GM19238 (cell line): ENCODE results near the gene FBRSL1.

ENCODE experiments used
- DNase-seq: peaks from one replicate; pipeline ENCODE4 v3.0.0; 2011; ENCODE audit warnings: low spot score; ENCODE audit not compliant: insufficient read length

The FBRSL1 gene

DNA sequence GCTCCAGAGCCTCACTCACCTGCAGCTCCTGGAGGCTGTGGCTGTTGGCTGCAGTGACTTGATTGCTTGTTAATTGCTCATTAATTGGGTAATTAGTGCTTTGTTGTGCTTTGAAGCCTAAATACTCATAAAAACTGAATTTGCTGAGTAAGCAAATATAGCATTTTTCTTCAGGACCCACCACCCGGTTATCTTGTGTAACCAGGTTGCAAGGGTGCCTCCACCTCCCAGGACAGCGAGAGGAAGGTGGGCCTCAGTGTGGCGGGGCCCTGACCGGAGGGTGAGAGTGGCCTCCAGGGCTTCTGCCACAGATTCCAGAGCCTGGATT, 48.7 kb downstream of the FBRSL1 start:
- no peak for DNase-seq

DNA sequence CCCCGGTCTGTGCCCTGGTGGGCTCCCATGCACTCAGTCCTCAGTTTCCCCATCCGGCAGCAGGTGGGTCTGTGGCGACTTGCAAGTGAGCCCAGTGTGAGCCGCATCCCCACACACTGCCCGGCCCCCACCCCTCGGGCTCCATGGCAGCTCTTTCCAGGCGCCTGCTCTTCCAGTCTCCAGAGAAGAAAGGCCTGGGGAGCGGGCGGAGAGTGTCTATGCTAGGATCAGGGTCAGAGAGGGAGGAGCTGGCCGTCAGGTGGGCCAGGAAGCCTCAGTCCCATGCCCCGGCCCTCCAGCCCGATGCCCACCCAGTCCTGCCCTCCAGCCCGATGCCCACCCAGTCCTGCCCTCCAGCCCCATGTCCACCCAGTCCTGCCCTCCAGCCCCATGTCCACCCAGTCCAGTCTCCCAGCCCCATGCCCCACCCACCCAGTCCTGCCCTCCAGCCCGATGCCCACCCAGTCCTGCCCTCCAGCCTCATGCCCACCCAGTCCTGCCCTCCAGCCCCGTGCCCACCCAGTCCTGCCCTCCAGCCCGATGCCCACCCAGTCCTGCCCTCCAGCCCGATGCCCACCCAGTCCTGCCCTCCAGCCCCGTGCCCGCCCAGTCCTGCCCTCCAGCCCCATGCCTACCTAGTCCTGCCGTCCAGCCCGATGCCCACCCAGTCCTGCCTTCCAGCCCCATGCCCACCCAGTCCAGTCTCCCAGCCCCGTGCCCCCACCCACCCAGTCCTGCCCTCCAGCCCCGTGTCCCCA, 49.2 kb downstream of the FBRSL1 start:
- no peak for DNase-seq

DNA sequence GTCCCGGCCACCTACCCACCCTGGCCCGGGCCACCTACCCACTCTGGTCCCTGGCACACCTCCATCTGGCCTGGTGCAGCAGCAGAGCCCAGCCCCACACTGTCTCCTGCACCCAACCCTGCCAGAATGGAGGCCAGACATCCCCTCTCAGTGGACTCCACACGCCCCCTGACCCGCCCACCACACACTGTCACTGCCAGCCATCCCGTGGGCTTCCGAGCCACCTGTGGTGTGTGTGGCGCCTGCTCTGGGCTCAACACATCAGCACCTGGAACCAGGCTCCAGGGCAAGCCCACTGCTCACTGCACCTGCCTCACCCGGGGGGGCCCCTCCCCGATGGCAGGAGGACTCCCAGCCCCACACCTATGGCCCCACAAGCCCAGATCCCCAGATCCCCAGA, 50.5 kb downstream of the FBRSL1 start:
- DNase-seq: no peak

DNA sequence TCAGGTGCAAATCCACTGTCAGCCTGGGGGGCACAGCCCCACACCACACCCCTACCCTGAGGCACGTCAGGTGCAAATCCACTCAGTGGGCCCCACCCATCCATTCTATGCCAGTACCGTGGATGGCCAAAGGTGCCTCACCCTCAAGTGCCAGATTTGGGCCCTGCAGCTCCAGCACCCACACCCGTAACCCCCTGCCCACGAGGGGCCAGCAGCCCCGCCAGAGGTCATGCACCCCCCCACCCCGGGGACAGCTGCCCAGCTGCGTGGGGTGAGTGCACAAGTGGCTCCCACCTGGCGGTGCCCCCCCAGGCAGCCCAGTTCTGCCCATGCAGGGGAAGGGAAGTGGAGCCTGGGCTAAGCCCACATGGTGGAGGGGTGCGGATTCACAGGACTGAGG, 51.2 kb downstream of the FBRSL1 start:
- DNase-seq: no peak

- DNase-seq: no peak
These were observed 52.0 kb downstream of the FBRSL1 start for GRCh38 chr12:132541996-132542395.

DNA sequence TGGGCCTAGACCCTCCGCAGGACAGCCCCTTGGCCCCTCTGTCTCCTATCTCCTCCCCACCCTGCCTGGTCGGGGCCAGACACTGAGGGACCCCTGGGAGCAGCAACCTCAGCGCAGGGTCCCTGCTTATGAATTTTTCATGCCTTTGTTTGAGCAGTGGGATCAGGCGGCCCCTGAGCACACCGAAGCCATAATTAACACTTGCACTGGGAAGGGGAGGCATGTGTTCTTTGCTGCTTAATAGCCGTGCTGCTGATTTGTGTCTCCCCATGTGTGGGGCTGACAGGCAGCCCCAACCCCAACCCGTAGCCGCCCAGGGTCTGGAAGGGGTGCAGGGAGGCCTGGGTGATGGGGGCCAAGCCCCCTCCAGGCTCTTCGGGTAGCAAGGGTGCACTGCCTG, 52.7 kb downstream of the FBRSL1 start:
- no peak for DNase-seq

DNA sequence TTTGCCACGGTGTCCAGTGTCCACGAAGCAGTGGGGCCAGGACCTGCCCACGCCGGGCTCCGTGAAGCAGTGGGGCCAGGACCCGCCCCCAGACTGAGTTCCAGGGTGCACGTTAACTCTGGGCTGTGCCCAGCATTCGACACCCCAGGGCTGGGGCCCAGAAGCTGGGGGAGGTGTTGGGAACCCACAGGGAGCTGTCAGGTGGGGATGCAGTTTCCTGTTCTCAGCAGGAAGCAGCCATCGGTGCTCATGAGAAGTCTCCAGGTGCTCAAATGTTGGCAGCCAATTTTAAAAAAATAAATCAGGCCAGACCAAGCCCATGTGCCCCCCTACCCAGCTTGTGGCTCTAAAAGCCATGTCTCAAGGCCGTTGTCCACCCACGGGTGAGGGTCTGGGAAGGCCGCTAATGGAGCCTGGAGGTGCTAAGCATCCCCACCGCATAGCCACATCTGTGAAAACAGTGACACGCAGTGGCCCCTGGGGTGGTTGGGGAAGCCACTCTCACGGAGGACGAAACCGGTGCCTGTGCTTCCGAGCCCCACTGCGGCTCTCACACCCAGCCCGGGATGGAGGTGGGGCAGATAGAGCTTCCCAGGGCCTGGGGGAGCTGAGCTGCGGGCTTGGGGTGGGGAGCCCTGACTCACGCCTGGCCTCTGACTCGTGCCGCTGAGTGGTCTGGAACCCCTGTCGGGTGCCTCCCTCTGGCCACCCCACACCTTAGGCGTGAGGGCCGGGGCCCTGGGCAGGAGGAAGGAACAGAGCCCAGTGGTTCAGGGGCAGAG, 53.5 kb downstream of the FBRSL1 start:
- DNase-seq: no peak

GRCh38 chr12:132544080-132544397, 54.1 kb downstream of the FBRSL1 start:
- no peak for DNase-seq

DNA sequence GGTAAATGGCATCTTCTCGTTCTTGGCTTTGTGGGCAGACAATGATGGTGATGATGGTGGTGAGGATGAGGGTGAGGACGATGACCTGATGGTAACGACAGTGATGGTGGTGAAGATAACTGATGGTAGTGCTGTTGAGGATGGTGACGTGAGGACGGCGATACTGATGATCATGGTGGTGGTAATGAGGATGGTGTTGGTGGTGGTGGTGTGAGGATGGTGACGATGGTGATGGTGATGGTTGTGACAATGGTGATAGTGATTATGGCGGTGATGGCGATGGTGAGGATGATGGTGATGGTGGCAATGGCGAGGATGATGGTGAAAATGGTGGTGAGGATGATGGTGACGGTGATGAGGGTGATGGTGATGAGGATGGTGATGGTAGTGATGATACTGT, 54.5 kb downstream of the FBRSL1 start:
- DNase-seq: no peak

- DNase-seq: no peak
These were observed 55.4 kb downstream of the FBRSL1 start for GRCh38 chr12:132545164-132545953.

GRCh38 chr12:132545955-132546354, 56.0 kb downstream of the FBRSL1 start:
- no peak for DNase-seq

GRCh38 chr12:132546647-132547046, 56.7 kb downstream of the FBRSL1 start:
- DNase-seq: no peak

- no peak for DNase-seq
These were observed 57.3 kb downstream of the FBRSL1 start for GRCh38 chr12:132547205-132547740.

DNA sequence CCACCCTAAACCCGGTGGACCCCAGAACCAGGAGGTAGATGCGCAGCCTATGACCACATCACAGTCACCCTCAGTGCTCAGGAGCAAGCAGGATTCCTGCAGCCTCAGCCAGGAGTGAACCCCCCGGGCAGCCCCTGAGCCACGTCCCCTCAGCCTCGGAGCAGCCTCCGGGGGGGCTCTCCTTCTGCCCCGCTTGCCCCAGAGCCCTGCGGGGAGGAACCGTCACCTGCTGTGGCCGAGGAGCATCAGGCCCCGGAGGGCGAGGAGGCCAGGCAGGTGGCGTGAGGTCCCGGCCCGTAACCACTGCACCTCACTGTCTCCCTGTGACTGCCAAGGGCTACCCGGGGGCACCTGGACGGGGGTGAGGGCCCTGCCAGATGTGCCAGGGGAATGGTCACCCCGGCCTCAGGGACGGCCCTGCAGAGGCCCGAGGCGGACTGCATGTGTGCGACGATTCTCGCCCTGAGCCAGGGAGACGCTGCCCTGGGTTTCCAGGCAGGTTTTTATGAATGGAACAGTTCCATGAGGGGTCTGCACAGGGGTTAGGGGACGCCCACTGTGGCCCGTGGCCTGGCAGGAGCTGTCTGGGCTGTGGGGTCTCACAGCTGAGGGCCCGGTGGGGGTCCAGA, 58.6 kb downstream of the FBRSL1 start:
- no peak for DNase-seq

- DNase-seq: no peak
These were observed 59.1 kb downstream of the FBRSL1 start for GRCh38 chr12:132549059-132549458.

DNA sequence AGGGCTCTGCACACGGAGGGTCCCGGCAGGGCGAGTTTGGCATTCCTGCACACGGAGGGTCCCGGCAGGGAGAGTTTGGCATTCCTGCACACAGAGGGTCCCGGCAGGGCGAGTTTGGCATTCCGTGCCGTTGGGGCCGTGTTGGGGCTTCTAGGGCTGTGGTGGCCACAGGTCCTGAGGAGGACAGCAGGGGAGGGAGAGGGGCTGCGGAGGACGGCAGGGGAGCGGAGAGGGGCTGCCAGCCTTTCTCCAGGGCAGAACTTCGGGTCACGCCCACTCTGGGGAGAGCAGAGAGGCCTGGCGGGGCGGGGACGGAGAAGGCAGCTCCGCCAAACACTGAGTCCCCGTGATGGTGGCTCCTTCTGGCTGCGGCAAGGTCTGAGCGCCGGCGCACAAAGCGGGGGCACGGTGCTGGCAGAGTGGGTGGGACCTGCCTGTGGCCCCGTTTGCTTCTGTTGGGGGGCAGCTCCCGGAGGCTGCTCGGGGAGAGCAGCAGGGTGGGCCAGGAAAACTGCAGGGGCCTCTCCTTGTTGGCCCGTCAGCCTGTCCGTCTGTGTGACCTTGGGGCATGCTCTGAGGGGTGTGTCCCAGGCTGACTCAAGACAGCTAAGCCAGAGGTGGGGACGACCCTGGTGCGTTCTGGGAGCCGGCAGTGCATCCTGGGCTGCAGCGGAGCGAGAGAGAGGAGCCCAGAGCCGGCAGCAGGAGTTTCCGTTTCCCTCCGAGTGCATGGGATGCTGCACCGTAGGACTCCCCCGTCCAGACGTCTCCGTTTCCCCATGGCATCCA, 60.3 kb downstream of the FBRSL1 start:
- no peak for DNase-seq

DNA sequence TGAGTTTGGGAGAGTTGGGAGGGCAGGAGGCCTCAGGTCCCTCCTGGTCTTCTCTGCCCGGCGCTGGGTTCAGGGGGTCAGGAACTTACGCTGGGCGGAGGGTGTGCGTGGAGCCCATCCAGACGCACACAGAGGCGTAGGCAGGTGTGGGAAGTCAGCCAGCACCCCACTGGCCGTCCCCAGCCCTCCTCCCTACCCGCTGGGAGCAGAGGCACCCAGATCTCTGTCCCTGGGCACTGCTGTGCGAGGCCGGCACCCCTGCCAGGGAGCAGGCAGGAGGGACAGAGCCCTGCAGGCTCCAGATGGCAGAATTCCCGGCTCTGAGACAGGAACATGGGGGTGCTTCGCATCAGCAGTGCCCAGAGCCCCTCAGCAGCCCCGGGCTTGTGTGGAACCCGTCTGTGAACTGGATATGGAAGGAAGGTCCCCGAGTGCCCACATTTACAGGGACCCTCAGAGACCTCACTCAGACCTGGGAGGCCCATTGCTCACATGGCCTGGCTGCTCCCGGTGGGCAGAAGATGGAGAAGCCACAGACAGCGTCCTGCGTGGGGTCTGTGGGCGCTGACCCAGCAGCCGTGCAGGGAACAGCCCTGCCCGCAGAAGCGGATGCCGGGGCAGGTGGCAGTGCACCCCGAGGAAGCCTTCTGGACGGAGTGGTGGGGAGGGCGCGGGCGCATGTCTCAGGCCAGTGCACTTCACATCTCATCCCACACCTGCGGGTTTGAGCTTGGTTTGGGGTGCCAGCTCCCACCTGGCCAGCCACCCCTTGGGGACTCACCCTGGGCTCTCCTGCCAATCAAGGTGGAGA, 61.1 kb downstream of the FBRSL1 start:
- no peak for DNase-seq

- no peak for DNase-seq
These were observed 61.7 kb downstream of the FBRSL1 start for GRCh38 chr12:132551641-132552031.

- no peak for DNase-seq
These were observed 65.1 kb downstream of the FBRSL1 start for GRCh38 chr12:132554845-132555630.
